ENCODE data around the gene SLC35C1.
A peak's percentile ranks its signal among the peaks of the same experiment; 100 is the strongest.

DNA sequence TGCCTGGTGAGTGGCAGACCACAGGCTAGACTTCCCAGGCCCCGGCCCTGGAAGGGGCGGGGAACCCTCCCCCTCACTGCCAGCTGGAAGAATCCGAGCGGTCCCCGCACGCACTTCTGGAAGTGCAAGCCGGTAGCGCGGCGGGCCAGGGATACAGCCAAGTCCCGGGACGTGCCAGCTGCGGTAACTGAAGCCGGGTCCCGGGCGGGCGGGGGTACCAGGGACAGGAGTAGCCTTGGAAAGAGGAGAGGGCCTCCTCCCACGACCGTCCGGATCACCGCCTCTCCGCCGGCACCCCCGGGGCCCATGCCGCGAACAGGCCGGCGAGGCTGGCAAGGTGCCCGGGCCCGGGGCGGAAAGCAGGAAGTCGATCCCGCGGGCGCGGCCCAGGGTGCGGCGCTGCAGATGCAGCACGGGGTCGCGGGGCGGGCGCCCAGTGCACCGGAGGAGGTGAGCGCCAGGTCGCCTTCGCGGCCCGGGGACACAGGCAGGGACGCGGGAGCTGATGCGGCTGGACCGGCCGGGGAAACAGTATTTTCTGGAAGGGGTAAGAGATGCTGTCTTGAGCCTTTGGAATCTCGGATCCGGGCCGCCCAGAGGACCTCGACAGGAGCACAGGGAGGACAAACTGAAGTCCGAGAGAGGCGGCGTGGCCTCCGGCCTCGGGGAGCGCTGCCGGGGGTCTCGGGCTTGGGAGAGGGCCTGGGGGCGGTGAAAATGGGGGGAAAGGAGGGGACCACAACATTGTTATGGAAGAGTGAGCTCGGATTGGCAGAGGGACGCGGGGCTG is 783 bp upstream of the SLC35C1 start:
- TF ChIP-seq, protein P1, sequence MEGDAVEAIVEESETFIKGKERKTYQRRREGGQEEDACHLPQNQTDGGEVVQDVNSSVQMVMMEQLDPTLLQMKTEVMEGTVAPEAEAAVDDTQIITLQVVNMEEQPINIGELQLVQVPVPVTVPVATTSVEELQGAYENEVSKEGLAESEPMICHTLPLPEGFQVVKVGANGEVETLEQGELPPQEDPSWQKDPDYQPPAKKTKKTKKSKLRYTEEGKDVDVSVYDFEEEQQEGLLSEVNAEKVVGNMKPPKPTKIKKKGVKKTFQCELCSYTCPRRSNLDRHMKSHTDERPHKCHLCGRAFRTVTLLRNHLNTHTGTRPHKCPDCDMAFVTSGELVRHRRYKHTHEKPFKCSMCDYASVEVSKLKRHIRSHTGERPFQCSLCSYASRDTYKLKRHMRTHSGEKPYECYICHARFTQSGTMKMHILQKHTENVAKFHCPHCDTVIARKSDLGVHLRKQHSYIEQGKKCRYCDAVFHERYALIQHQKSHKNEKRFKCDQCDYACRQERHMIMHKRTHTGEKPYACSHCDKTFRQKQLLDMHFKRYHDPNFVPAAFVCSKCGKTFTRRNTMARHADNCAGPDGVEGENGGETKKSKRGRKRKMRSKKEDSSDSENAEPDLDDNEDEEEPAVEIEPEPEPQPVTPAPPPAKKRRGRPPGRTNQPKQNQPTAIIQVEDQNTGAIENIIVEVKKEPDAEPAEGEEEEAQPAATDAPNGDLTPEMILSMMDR (IDR thresholded peaks at IDR 0.05) = peak; percentile 26; the same call in 1 of the 2 replicates
- TF ChIP-seq ZFX (IDR thresholded peaks at IDR 0.05; ENCODE audit: borderline replicate concordance) = no peak

All from 22Rv1 (cell line).